Measurements from ENCODE around the gene DPP6. TPM values are rescaled to one million over a fixed set of nuclear protein-coding genes. Genes with fewer than 3 reads are reported as not detected.

DPP6 gene
- total and polyA plus RNA-seq, 2 experiments from 2014 or later: not detected

GRCh38 chr7:154579711-154580110 is 527.5 kb downstream of the DPP6 start (continued):
- TF ChIP-seq ZNF462 (CRISPR knock-in tag; IDR thresholded peaks at IDR 0.05): no peak
- no peak for TF ChIP-seq STAT1 (IDR thresholded peaks at IDR 0.05; ENCODE audit: unreplicated experiment)
- TF ChIP-seq ZNF114 (CRISPR knock-in tag; IDR thresholded peaks at IDR 0.05): no peak
- no peak for TF ChIP-seq POLR2AphosphoS5 (IDR thresholded peaks at IDR 0.05; ENCODE audit: low read depth)
- no peak for TF ChIP-seq ZNF331 (CRISPR knock-in tag; IDR thresholded peaks at IDR 0.05; ENCODE audit: low read depth)
- TF ChIP-seq REST (IDR thresholded peaks at IDR 0.05; ENCODE audit: unreplicated experiment): no peak
- TF ChIP-seq ETS1 (IDR thresholded peaks at IDR 0.05): no peak
